GM23338 (cell line): ENCODE measurements around the gene PSPN. TPM values are rescaled to one million over a fixed set of nuclear protein-coding genes. Genes with fewer than 3 reads are reported as not detected.

Experiments
- ATAC-seq: fragments of 200-7000 bp; cut with Tn5 transposase; 3 replicates; pipeline ENCODE4 v1.9.1; 2020
- DNase-seq: peaks from one replicate; pipeline ENCODE4 v3.0.0-alpha.2; 2015; ENCODE audit warnings: low spot score
- H2AFZ ChIP-seq: fragments of 200-600 bp; sonication (generic); 2 replicates; pipeline ENCODE4 v1.8.0; 2016; ENCODE audit warnings: antibody characterized with exemption, mild to moderate bottlenecking, moderate library complexity
- H3F3A ChIP-seq: fragments of 200-600 bp; sonication (generic); replicated peaks from 2 replicates; pipeline ENCODE4 v1.8.0; 2017; ENCODE audit warnings: antibody characterized with exemption, mixed run types, low read depth
- H3K27ac ChIP-seq: fragments of 200-600 bp; sonication (generic); 2 replicates; pipeline ENCODE4 v1.6.1; 2016; ENCODE audit warnings: low read depth
- H3K27me3 ChIP-seq: fragments of 200-600 bp; sonication (generic); 2 replicates; pipeline ENCODE4 v1.8.0; 2016; ENCODE audit warnings: mild to moderate bottlenecking, mixed run types, moderate library complexity; ENCODE audit not compliant: insufficient read depth
- H3K36me3 ChIP-seq: fragments of 200-600 bp; sonication (generic); 2 replicates; pipeline ENCODE4 v1.8.0; 2016; ENCODE audit warnings: mild to moderate bottlenecking; ENCODE audit not compliant: insufficient read depth
- H3K4me1 ChIP-seq: fragments of 200-600 bp; sonication (generic); 2 replicates; pipeline ENCODE4 v1.8.0; 2016; ENCODE audit warnings: mild to moderate bottlenecking, moderate library complexity; ENCODE audit not compliant: insufficient read depth
- H3K4me2 ChIP-seq: fragments of 200-600 bp; sonication (generic); 2 replicates; pipeline ENCODE4 v1.7.1; 2017; ENCODE audit warnings: mixed run types
- H3K4me3 ChIP-seq: fragments of 200-600 bp; sonication (generic); 2 replicates; pipeline ENCODE4 v1.6.1; 2016; ENCODE audit warnings: mixed run types
- H3K79me2 ChIP-seq: fragments of 200-600 bp; sonication (generic); replicated peaks from 2 replicates; pipeline ENCODE4 v1.8.0; 2017; ENCODE audit warnings: mild to moderate bottlenecking; ENCODE audit not compliant: insufficient read depth
- H3K9me2 ChIP-seq: fragments of 200-600 bp; sonication (generic); 2 replicates; pipeline ENCODE4 v1.8.0; 2017; ENCODE audit not compliant: insufficient read depth
- H4K20me1 ChIP-seq: fragments of 200-600 bp; sonication (generic); replicated peaks from 2 replicates; pipeline ENCODE4 v1.8.0; 2017; ENCODE audit warnings: mild to moderate bottlenecking; ENCODE audit not compliant: insufficient read depth
- H3K27ac Mint-ChIP-seq: 2 replicates; pipeline ENCODE4 v1.8.0; 2020; ENCODE audit warnings: inconsistent platforms, mild to moderate bottlenecking, moderate library complexity, mixed read lengths
- H3K27me3 Mint-ChIP-seq: 3 replicates; pipeline ENCODE4 v1.8.0; 2022; ENCODE audit warnings: low read depth, mild to moderate bottlenecking, moderate library complexity, mixed read lengths, inconsistent platforms; ENCODE audit not compliant: insufficient read depth, poor library complexity
- H3K36me3 Mint-ChIP-seq: 3 replicates; pipeline ENCODE4 v1.8.0; 2021; ENCODE audit warnings: low read depth, mild to moderate bottlenecking, inconsistent platforms, moderate library complexity, mixed read lengths
- H3K4me1 Mint-ChIP-seq: 3 replicates; pipeline ENCODE4 v1.8.0; 2020; ENCODE audit warnings: mild to moderate bottlenecking, inconsistent platforms, mixed read lengths
- H3K4me3 Mint-ChIP-seq: 3 replicates; pipeline ENCODE4 v1.8.0; 2021; ENCODE audit warnings: moderate library complexity, mild to moderate bottlenecking, inconsistent platforms, mixed read lengths
- H3K9me3 Mint-ChIP-seq: 3 replicates; pipeline ENCODE4 v1.8.0; 2020; ENCODE audit warnings: moderate library complexity, mild to moderate bottlenecking, inconsistent platforms, mixed read lengths
- CREB1 ChIP-seq: fragments of 250-450 bp; sonication (Bioruptor Pico); IDR thresholded peaks from 2 replicates; pipeline ENCODE4 v1.5.0; 2020; ENCODE audit warnings: low read depth, mild to moderate bottlenecking, moderate library complexity
- ETS1 ChIP-seq: IDR thresholded peaks from 2 replicates; pipeline ENCODE4 v1.6.1; 2016; ENCODE audit warnings: antibody characterized with exemption
- EZH2 ChIP-seq: fragments of 200-600 bp; sonication (generic); IDR thresholded peaks from one replicate; pipeline ENCODE4 v1.8.0; 2017; ENCODE audit warnings: antibody characterized with exemption, mild to moderate bottlenecking, low read depth; ENCODE audit not compliant: unreplicated experiment
- EZH2phosphoT487 ChIP-seq: fragments of 200-600 bp; sonication (generic); IDR thresholded peaks from one replicate; pipeline ENCODE4 v1.8.1; 2018; ENCODE audit warnings: antibody characterized with exemption; ENCODE audit not compliant: unreplicated experiment
- NANOG ChIP-seq: IDR thresholded peaks from 2 replicates; pipeline ENCODE4 v1.6.1; 2016; ENCODE audit warnings: antibody characterized with exemption, borderline replicate concordance
- POLR2AphosphoS5 ChIP-seq: IDR thresholded peaks from 2 replicates; pipeline ENCODE4 v1.6.1; 2016; ENCODE audit warnings: antibody characterized with exemption, low read depth
- ZNF462 ChIP-seq: fragments of 250-450 bp; sonication (Bioruptor Pico); IDR thresholded peaks from 2 replicates; pipeline ENCODE4 v1.5.0; 2020; ENCODE audit warnings: mild to moderate bottlenecking, moderate library complexity
- polyA plus RNA-seq: library from polyadenylated mRNA; unstranded; fragments of >200 nt; fragmentation: Nextera tagmentation; extraction: Ambion mirVana; gene quantifications from 2 replicates; pipeline ENCODE4 v1.2.1, GENCODE V29; 2016
- total RNA-seq: library from RNA; depleted of rRNA; stranded (reverse); fragments of >200 nt; shearing (Covaris generic); gene quantifications from 2 replicates; pipeline ENCODE4 v1.2.3, GENCODE V29; 2014

The PSPN gene
- total and polyA plus RNA-seq, 2 experiments from 2014 or later = 0.82 to 1.2 TPM

- TF ChIP-seq ZNF462 (CRISPR knock-in tag) (no peak), EZH2 (no peak)
Observed at GRCh38 chr19:6343462-6343861, 32.3 kb downstream of the PSPN start (continued).

- ATAC-seq (peak; percentile 42; the same call in 2 of the 3 replicates), DNase-seq (peak; percentile 42)
- Histone ChIP-seq H3K4me3 (no peak overlapping the region), H3K4me2 (no peak overlapping the region), H3K27me3 (no peaks in the 10 kb centered on the region), H4K20me1 (no peaks in the 10 kb centered on the region), H3K9me2 (no peaks in the 10 kb centered on the region), H3K4me1 (no peaks in the 10 kb centered on the region), H3K79me2 (no peaks in the 10 kb centered on the region), H3K36me3 (no peaks in the 10 kb centered on the region), H3F3A (no peaks in the 10 kb centered on the region), H2AFZ (peak overlapping the region; percentile 78), H3K27ac (no peak overlapping the region)
- Mint-ChIP-seq H3K4me1 (no peaks in the 10 kb centered on the region), H3K4me3 (no peak overlapping the region), H3K9me3 (peaks cover 72% of the 10 kb centered on the region), H3K27me3 (peaks cover 7% of the 10 kb centered on the region), H3K36me3 (peaks cover 17% of the 10 kb centered on the region; the same call in 2 of the 3 replicates), H3K27ac (no peak overlapping the region)
- TF ChIP-seq ETS1 (no peak), ZNF462 (CRISPR knock-in tag) (no peak), CREB1 (CRISPR knock-in tag) (no peak), NANOG (no peak), POLR2AphosphoS5 (no peak), EZH2phosphoT487 (no peak)
Observed at GRCh38 chr19:6340493-6341201, 35.1 kb downstream of the PSPN start.
